Activated CD8-positive, alpha-beta memory T cell treated with anti-CD3 and anti-CD28 coated beads, Interleukin-2, amount 50 U/mL, for 48 hours (primary cell): ENCODE results near the gene KRTAP11-1.

ENCODE experiments used
- DNase-seq: peaks from one replicate; pipeline ENCODE4 v3.0.0-alpha.2; 2020

The KRTAP11-1 gene

GRCh38 chr21:30881480-30881879, at the start of gene KRTAP11-1:
Gene KRTAP11-1 (minus strand): TSS chr21:30881580. CDS start chr21:30881524, 56 bp downstream.
- no peak for DNase-seq

- no peak for DNase-seq
Measured at GRCh38 chr21:30924146-30924700, 42.8 kb upstream of the KRTAP11-1 start.

- DNase-seq = no peak
Measured at GRCh38 chr21:30921129-30921528, 39.7 kb upstream of the KRTAP11-1 start.

GRCh38 chr21:30917557-30917956, 36.2 kb upstream of the KRTAP11-1 start:
- DNase-seq = no peak

- DNase-seq = no peak
Measured at GRCh38 chr21:30900881-30901280, 19.5 kb upstream of the KRTAP11-1 start.

- DNase-seq = no peak
Measured at GRCh38 chr21:30882866-30883597, 1.7 kb upstream of the KRTAP11-1 start.

DNA sequence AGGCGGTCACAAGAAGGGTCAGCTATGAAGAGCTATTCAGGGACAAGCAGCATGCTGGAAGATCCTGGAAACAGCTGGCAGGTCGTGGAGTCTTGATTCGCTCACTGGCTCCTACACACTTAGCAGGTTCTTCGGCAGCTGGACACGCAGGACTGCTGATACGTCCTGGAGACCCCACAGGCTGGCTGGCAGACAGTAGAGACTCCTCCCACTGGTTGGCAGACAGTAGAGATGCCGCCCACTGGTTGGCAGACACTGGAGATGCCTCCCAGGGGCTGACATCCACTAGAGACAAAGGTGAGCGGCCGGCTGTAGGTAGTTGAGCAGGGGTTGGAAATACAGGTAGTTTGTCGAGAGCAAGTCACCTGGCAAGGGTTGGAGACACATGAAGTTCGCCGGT, 466 bp downstream of the KRTAP11-1 start:
- DNase-seq = no peak

GRCh38 chr21:30874526-30874925, 6.9 kb downstream of the KRTAP11-1 start:
- DNase-seq = no peak

GRCh38 chr21:30847627-30848500, 33.5 kb downstream of the KRTAP11-1 start:
- no peak for DNase-seq

GRCh38 chr21:30842990-30843389, 38.4 kb downstream of the KRTAP11-1 start:
- DNase-seq = no peak

DNA sequence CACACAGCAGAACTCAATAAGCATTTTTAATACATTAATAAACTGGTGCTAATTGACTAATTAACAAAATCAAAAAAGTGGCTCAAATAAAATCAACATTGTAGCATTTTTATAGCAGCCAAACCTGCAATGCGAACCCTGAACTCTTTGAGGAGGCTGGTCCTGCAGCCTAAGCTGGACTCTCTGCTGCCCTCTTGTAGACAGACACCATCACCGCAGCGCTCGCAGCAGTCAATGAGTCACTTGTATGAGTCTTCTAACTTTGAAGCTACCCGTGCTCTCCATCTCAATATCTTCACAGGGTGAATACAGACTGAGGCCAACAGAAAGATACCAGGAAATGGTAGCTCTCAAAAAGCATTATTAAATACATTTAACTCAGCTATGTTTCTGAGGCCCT, 42.1 kb downstream of the KRTAP11-1 start:
- DNase-seq = peak; percentile 54

DNA sequence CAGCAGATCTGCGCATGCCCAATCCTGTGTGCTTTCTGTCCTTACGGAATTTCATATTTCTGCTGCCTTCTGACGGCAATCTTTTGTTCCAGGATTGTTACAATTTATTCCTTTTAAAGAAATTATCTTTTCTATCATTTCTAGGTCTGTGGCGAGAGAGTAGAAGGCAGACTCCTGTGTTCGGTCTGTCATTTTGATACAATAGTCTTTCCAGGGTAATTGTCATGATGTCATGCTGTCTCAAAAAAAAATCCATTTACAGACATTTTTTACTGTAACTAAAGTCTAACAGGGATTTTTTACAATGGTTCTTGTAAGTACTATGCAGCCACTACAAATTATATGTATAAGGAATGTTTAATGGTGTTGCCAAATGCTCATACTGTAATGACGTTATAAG, 42.8 kb downstream of the KRTAP11-1 start:
- no peak for DNase-seq

GRCh38 chr21:30831194-30831765, 50.1 kb downstream of the KRTAP11-1 start:
- peak; percentile 59 for DNase-seq
